WERI-Rb-1 (cell line): ENCODE results near the gene ALKBH2.

Experiments used
- DNase-seq: peaks from one replicate; pipeline ENCODE4 v3.0.0-alpha.2; 2020
- H3K27ac ChIP-seq: fragments of 250-450 bp; sonication (Bioruptor Pico); 2 replicates; pipeline ENCODE4 v1.5.1; 2020; ENCODE audit warnings: mild to moderate bottlenecking, moderate library complexity
- H3K27me3 ChIP-seq: fragments of 250-450 bp; sonication (Bioruptor Pico); 2 replicates; pipeline ENCODE4 v1.5.1; 2021; ENCODE audit warnings: mild to moderate bottlenecking, low read depth, moderate library complexity; ENCODE audit not compliant: insufficient read depth, severe bottlenecking
- H3K36me3 ChIP-seq: fragments of 250-450 bp; sonication (Bioruptor Pico); 2 replicates; pipeline ENCODE4 v1.5.1; 2020; ENCODE audit warnings: mild to moderate bottlenecking, moderate library complexity
- H3K4me3 ChIP-seq: 2 replicates; pipeline ENCODE4 v1.5.1; 2011; ENCODE audit warnings: low read depth, mild to moderate bottlenecking, control low read depth, low read length
- H3K9me3 ChIP-seq: fragments of 250-450 bp; sonication (Bioruptor Pico); 2 replicates; pipeline ENCODE4 v1.5.1; 2021; ENCODE audit warnings: mild to moderate bottlenecking, moderate library complexity; ENCODE audit not compliant: severe bottlenecking
- CTCF ChIP-seq: IDR thresholded peaks from 2 replicates; pipeline ENCODE4 v1.5.1; 2011; ENCODE audit warnings: low read depth, mild to moderate bottlenecking, control low read depth, inconsistent platforms, low read length

The ALKBH2 gene

GRCh38 chr12:109112720-109113465 lies 19.6 kb upstream of the ALKBH2 start:
- H3K27me3 ChIP-seq = no peaks in the 10 kb centered on the region
- peaks cover 37% of the 10 kb centered on the region for H3K36me3 ChIP-seq
- no peak for DNase-seq
- H3K4me3 ChIP-seq = no peak overlapping the region
- H3K9me3 ChIP-seq = no peaks in the 10 kb centered on the region
- no peak for TF ChIP-seq CTCF
- H3K27ac ChIP-seq = no peak overlapping the region

GRCh38 chr12:109110988-109111495 lies 17.8 kb upstream of the ALKBH2 start:
- Histone ChIP-seq H3K27me3 (no peaks in the 10 kb centered on the region), H3K27ac (peak overlapping the region; percentile 63), H3K9me3 (no peaks in the 10 kb centered on the region), H3K36me3 (peaks cover 51% of the 10 kb centered on the region), H3K4me3 (no peak overlapping the region)
- no peak for TF ChIP-seq CTCF
- peak; percentile 72 for DNase-seq

- H3K27me3 ChIP-seq = no peaks in the 10 kb centered on the region
These were observed 16.6 kb upstream of the ALKBH2 start for GRCh38 chr12:109109746-109110350.

GRCh38 chr12:109105176-109105575 lies 11.9 kb upstream of the ALKBH2 start:
- DNase-seq = no peak
- peaks cover 91% of the 10 kb centered on the region for H3K36me3 ChIP-seq
- H3K27ac ChIP-seq = no peak overlapping the region
- H3K9me3 ChIP-seq = no peaks in the 10 kb centered on the region
- H3K27me3 ChIP-seq = no peaks in the 10 kb centered on the region
- no peak for TF ChIP-seq CTCF
- no peak overlapping the region for H3K4me3 ChIP-seq

More at GRCh38 chr12:109109746-109110350, 16.6 kb upstream of the ALKBH2 start:
- no peak for TF ChIP-seq CTCF
- Histone ChIP-seq H3K9me3 (no peaks in the 10 kb centered on the region), H3K36me3 (peaks cover 63% of the 10 kb centered on the region), H3K27ac (0 out of 2 replicates have a peak overlapping the region, but pooled peaks have one; percentile 34), H3K4me3 (no peak overlapping the region)
- no peak for DNase-seq

- Histone ChIP-seq H3K27ac (no peak overlapping the region), H3K36me3 (peaks cover 93% of the 10 kb centered on the region), H3K27me3 (no peaks in the 10 kb centered on the region), H3K9me3 (no peaks in the 10 kb centered on the region), H3K4me3 (no peak overlapping the region)
- no peak for TF ChIP-seq CTCF
- no peak for DNase-seq
These were observed 9.2 kb upstream of the ALKBH2 start for GRCh38 chr12:109102491-109102890.
